GM18861 (cell line): Measurements from ENCODE around the gene GLI1.
"Not testable (repeated sequence)": the region's sequence is repeated elsewhere in the genome, so short reads cannot be mapped to it uniquely, and the experiment has no call there.

ENCODE experiments used
- ATAC-seq: cut with Tn5 transposase; IDR thresholded peaks from one replicate; pipeline ENCODE4 v1.9.1; 2021; ENCODE audit not compliant: unreplicated experiment

GLI1 gene

GRCh38 chr12:57475271-57476161 is 15.9 kb downstream of the GLI1 start:
- ATAC-seq = no peak

- ATAC-seq = no peak
Observed at GRCh38 chr12:57476162-57476992, 16.8 kb downstream of the GLI1 start.

- ATAC-seq = no peak
Observed at GRCh38 chr12:57476993-57477709, 17.6 kb downstream of the GLI1 start.

GRCh38 chr12:57477710-57478681 is 18.4 kb downstream of the GLI1 start:
- no peak for ATAC-seq

GRCh38 chr12:57479043-57479375 is 19.4 kb downstream of the GLI1 start:
- no peak for ATAC-seq

- peak; percentile 40 for ATAC-seq
Observed at GRCh38 chr12:57479376-57480115, 20.0 kb downstream of the GLI1 start, which contains the start of gene ARHGAP9. Gene ARHGAP9, minus strand, starts transcription at chr12:57479866. Its CDS starts 460 bp downstream, at chr12:57479406.

- no peak for ATAC-seq
Observed at GRCh38 chr12:57481671-57482070, 22.1 kb downstream of the GLI1 start.

GRCh38 chr12:57483466-57483865 is 23.9 kb downstream of the GLI1 start:
- no peak for ATAC-seq

GRCh38 chr12:57485695-57486094 is 26.1 kb downstream of the GLI1 start:
- ATAC-seq = no peak

GRCh38 chr12:57487055-57487596 is 27.5 kb downstream of the GLI1 start:
- no peak for ATAC-seq

- ATAC-seq = peak; percentile 97
Observed at GRCh38 chr12:57487597-57488401, 28.2 kb downstream of the GLI1 start, which contains the start of gene MARS1. Gene MARS1, plus strand, starts transcription at chr12:57488068. Its CDS starts 23 bp downstream, at chr12:57488091.

- ATAC-seq = no peak
Observed at GRCh38 chr12:57488402-57489156, 29.0 kb downstream of the GLI1 start.

GRCh38 chr12:57489157-57489641 is 29.6 kb downstream of the GLI1 start:
- ATAC-seq = no peak

- ATAC-seq = no peak
Observed at GRCh38 chr12:57490126-57490525, 30.5 kb downstream of the GLI1 start.

- ATAC-seq = no peak
Observed at GRCh38 chr12:57491393-57492280, 32.1 kb downstream of the GLI1 start.

- ATAC-seq = not testable (repeated sequence)
Observed at GRCh38 chr12:57495051-57495701, 35.6 kb downstream of the GLI1 start.
